NCI-H748 (cell line): ENCODE data around the gene EPHA2.

Source experiments
- DNase-seq: peaks from one replicate; lab custom pipeline; 2025; ENCODE audit not compliant: unreplicated experiment; lab: John Stamatoyannopoulos, UW

The EPHA2 gene

GRCh38 chr1:16138772-16139221 is 17.1 kb downstream of the EPHA2 start:
- DNase-seq = no peak

GRCh38 chr1:16137890-16138467 is 17.9 kb downstream of the EPHA2 start:
- DNase-seq = no peak

GRCh38 chr1:16135501-16135900 is 20.4 kb downstream of the EPHA2 start:
- no peak for DNase-seq

- no peak for DNase-seq
These were observed 21.0 kb downstream of the EPHA2 start for GRCh38 chr1:16134906-16135305.

- DNase-seq = no peak
These were observed 21.6 kb downstream of the EPHA2 start for GRCh38 chr1:16134066-16134801.

GRCh38 chr1:16133007-16133961 is 22.6 kb downstream of the EPHA2 start:
- no peak for DNase-seq

GRCh38 chr1:16132325-16132785 is 23.5 kb downstream of the EPHA2 start:
- DNase-seq = no peak

GRCh38 chr1:16131636-16132324 is 24.1 kb downstream of the EPHA2 start:
- DNase-seq = no peak

GRCh38 chr1:16130827-16131226 is 25.0 kb downstream of the EPHA2 start:
- no peak for DNase-seq

GRCh38 chr1:16129921-16130543 is 25.8 kb downstream of the EPHA2 start:
- no peak for DNase-seq

GRCh38 chr1:16129316-16129715 is 26.6 kb downstream of the EPHA2 start:
- no peak for DNase-seq

- DNase-seq = no peak
These were observed 27.5 kb downstream of the EPHA2 start for GRCh38 chr1:16128338-16128741.

GRCh38 chr1:16127676-16128337 is 28.1 kb downstream of the EPHA2 start:
- no peak for DNase-seq

- DNase-seq = no peak
These were observed 28.9 kb downstream of the EPHA2 start for GRCh38 chr1:16126743-16127515.

- no peak for DNase-seq
These were observed 29.7 kb downstream of the EPHA2 start for GRCh38 chr1:16126160-16126559.

- no peak for DNase-seq
These were observed 30.4 kb downstream of the EPHA2 start for GRCh38 chr1:16125483-16125882.

- no peak for DNase-seq
These were observed 30.8 kb downstream of the EPHA2 start for GRCh38 chr1:16125088-16125470.

- peak; percentile 28 for DNase-seq
These were observed 31.3 kb downstream of the EPHA2 start for GRCh38 chr1:16124377-16125087.

GRCh38 chr1:16122916-16123315 is 33.0 kb downstream of the EPHA2 start:
- DNase-seq = no peak
